HepG2 (cell line): Measurements from ENCODE around the gene SLC4A11. TPM values are rescaled to one million over a fixed set of nuclear protein-coding genes. Genes with fewer than 3 reads are reported as not detected.

ENCODE experiments used
- AKNA ChIP-seq: sonication (generic); formaldehyde crosslinking; IDR thresholded peaks from 2 replicates; pipeline ENCODE4 v1.4.0; 2020; ENCODE audit warnings: missing genetic modification reagents, borderline replicate concordance
- ARNTL ChIP-seq: sonication (generic); formaldehyde crosslinking; IDR thresholded peaks from 2 replicates; pipeline ENCODE4 v1.4.0; 2020; ENCODE audit warnings: mild to moderate bottlenecking, missing genetic modification reagents
- CREB1 ChIP-seq, 2 experiments: fragments of 450-650 bp in 1 of 2; IDR thresholded peaks; 2 replicates each; pipeline ENCODE4 v1.6.1; 2016 to 2017; ENCODE audit warnings: control low read depth in 1 of 2, mild to moderate bottlenecking in 1 of 2, missing compliant biosample characterization in 1 of 2, missing genetic modification characterization in 1 of 2
- DMAP1 ChIP-seq: IDR thresholded peaks from 2 replicates; pipeline ENCODE4 v1.6.1; 2016
- GLMP ChIP-seq: sonication (generic); formaldehyde crosslinking; IDR thresholded peaks from 2 replicates; pipeline ENCODE4 v1.9.0; 2021; ENCODE audit warnings: missing genetic modification reagents, mild to moderate bottlenecking, borderline replicate concordance
- MAZ ChIP-seq, 2 experiments: sonication (generic) in 1 of 2; formaldehyde crosslinking in 1 of 2; IDR thresholded peaks; 2 replicates each; pipeline versions ENCODE4 v1.5.0 to v1.6.1; 2012 to 2020; ENCODE audit warnings: low read depth in 2 of 2, mild to moderate bottlenecking in 2 of 2, borderline replicate concordance in 1 of 2, improper control_type of control experiment in 1 of 2, low read length in 1 of 2, missing genetic modification reagents in 1 of 2, moderate library complexity in 1 of 2
- MEF2D ChIP-seq: sonication (generic); formaldehyde crosslinking; IDR thresholded peaks from 2 replicates; pipeline ENCODE4 v1.5.1; 2020; ENCODE audit warnings: mild to moderate bottlenecking, missing genetic modification reagents
- MTERF4 ChIP-seq: sonication (generic); formaldehyde crosslinking; IDR thresholded peaks from 2 replicates; pipeline ENCODE4 v1.8.0; 2023; ENCODE audit warnings: mild to moderate bottlenecking, missing genetic modification reagents
- RAD51 ChIP-seq: fragments of 450-650 bp; IDR thresholded peaks from 2 replicates; pipeline ENCODE4 v1.6.1; 2016; ENCODE audit warnings: borderline replicate concordance
- RARA ChIP-seq: IDR thresholded peaks from 2 replicates; pipeline ENCODE4 v1.6.1; 2016; ENCODE audit warnings: missing genetic modification reagents, missing compliant biosample characterization
- RELA ChIP-seq: sonication (generic); formaldehyde crosslinking; IDR thresholded peaks from 2 replicates; pipeline ENCODE4 v1.4.0; 2020; ENCODE audit warnings: missing genetic modification reagents
- TRAFD1 ChIP-seq: sonication (generic); formaldehyde crosslinking; IDR thresholded peaks from 2 replicates; pipeline ENCODE4 v1.5.1; 2020; ENCODE audit warnings: missing genetic modification reagents, mild to moderate bottlenecking, borderline replicate concordance
- ZBTB25 ChIP-seq: IDR thresholded peaks from 2 replicates; pipeline ENCODE4 v1.6.1; 2018; ENCODE audit warnings: missing genetic modification reagents
- ZNF101 ChIP-seq: sonication (generic); formaldehyde crosslinking; IDR thresholded peaks from 2 replicates; pipeline ENCODE4 v1.4.0; 2020; ENCODE audit warnings: mild to moderate bottlenecking, low read depth, missing genetic modification reagents, borderline replicate concordance
- ZSCAN30 ChIP-seq: sonication (generic); formaldehyde crosslinking; IDR thresholded peaks from 2 replicates; pipeline ENCODE4 v1.5.0; 2020; ENCODE audit warnings: mild to moderate bottlenecking, missing genetic modification reagents
- polyA plus RNA-seq, 8 experiments: library from polyadenylated mRNA; depleted of rRNA in 3 of 8; stranded (reverse) in 7 of 8; unstranded in 1 of 8; fragments of >200 nt; fragmentation: Illumina TruSeq in 4 of 8; extraction: Trizol in 4 of 8; gene quantifications; 2 replicates each; pipeline versions ENCODE4 v1.2.1 to v1.2.3, GENCODE V29; 2011 to 2016; ENCODE audit warnings: low read depth in 4 of 8, missing spikeins in 1 of 8, mixed read lengths in 1 of 8; ENCODE audit not compliant: insufficient read depth in 1 of 8
- total RNA-seq, 5 experiments: library from RNA; depleted of rRNA; stranded (reverse); fragments of >200 nt; fragmentation: Illumina TruSeq; extraction: Trizol; gene quantifications; 2 replicates each; pipeline ENCODE4 v1.2.3, GENCODE V29; 2016; ENCODE audit warnings: low read depth in 1 of 5
- TF ChIP-seq, protein P1 (sequence below): sonication (generic); formaldehyde crosslinking; IDR thresholded peaks from 2 replicates; pipeline ENCODE4 v1.8.0; 2022; ENCODE audit warnings: mild to moderate bottlenecking, missing genetic modification reagents, borderline replicate concordance

SLC4A11 gene
- total and polyA plus RNA-seq, 2 of the 13 experiments (the other 11 are each of a cell fraction or from before 2014, with no cell fraction given), result 3.9 to 27.0 TPM

DNA sequence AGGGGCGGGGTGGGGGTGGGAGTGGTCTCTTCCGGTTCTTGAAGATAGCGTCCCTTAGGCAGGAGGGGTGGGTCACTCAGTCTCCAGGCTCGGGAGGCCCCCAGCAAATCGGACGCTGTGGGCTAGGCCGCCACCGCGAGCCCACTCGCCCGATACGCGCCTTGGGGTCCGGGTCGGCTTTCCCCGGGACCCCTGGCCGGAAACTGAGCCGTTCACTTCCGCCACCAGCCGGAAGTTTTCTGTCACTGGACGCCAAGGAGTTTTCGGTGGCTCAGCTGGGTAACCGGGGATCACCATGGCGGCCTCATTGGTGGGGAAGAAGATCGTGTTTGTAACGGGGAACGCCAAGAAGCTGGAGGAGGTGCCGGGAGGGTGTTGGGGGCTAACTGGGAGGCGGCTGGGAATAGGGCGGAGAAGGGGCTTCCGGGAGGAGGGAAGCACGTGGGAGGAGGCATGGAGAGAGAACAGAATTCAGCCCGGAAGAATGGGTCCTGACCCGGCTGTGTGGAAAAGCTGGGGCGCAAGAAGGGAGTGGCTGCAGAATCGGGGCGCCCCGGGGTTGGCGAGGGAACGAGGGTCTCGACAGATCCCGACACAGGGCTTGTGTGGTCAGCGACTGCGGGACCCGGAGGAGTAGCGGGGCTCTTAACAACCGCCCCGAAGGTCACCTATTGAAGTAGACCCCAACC is 29.6 kb downstream of the SLC4A11 start, which contains the start of gene ITPA (continued):
- TF ChIP-seq AKNA (no peak), CREB1 (IDR thresholded peaks at IDR 0.05) (no peak), CREB1 (CRISPR knock-in tag; IDR thresholded peaks at IDR 0.05) (no peak), ARNTL (peak; percentile 94), MAZ (IDR thresholded peaks at IDR 0.05; ENCODE audit: borderline replicate concordance, low read depth, low read length) (peak; percentile 52; the same call in 1 of the 2 replicates), MAZ (CRISPR knock-in tag; IDR thresholded peaks at IDR 0.05; ENCODE audit: low read depth) (peak; percentile 88; the same call in 1 of the 2 replicates), MTERF4 (CRISPR knock-in tag) (peak; percentile 44), ZNF101 (CRISPR knock-in tag) (peak; percentile 45; the same call in 1 of the 2 replicates), RAD51 (no peak), MEF2D (CRISPR knock-in tag) (peak; percentile 83), DMAP1 (CRISPR knock-in tag) (peak; percentile 99), RARA (CRISPR knock-in tag) (peak; percentile 52), ZSCAN30 (CRISPR knock-in tag) (0 out of 2 replicates have a peak, but pooled peaks have one; percentile 82), TRAFD1 (CRISPR knock-in tag) (peak; percentile 52; the same call in 1 of the 2 replicates), GLMP (CRISPR knock-in tag) (no peak), ZBTB25 (CRISPR knock-in tag) (peak; percentile 71; the same call in 1 of the 2 replicates), RELA (CRISPR knock-in tag) (no peak; the same call in 1 of the 2 replicates)
- TF ChIP-seq, protein P1, sequence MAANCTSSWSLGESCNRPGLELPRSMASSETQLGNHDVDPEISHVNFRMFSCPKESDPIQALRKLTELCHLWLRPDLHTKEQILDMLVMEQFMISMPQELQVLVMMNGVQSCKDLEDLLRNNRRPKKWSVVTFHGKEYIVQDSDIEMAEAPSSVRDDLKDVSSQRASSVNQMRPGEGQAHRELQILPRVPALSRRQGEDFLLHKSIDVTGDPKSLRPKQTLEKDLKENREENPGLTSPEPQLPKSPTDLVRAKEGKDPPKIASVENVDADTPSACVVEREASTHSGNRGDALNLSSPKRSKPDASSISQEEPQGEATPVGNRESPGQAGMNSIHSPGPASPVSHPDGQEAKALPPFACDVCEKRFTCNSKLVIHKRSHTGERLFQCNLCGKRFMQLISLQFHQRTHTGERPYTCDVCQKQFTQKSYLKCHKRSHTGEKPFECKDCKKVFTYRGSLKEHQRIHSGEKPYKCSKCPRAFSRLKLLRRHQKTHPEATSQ (CRISPR knock-in tag), result peak; percentile 51; the same call in 1 of the 2 replicates
